HL-60 (cell line): ENCODE results near the gene EHBP1.

Experiments
- DNase-seq, 2 experiments: peaks; one replicate each; pipeline ENCODE4 v3.0.0-alpha.2; 2010 to 2020; ENCODE audit warnings: low read depth in 1 of 2, low spot score in 1 of 2
- H3K27ac ChIP-seq: fragments of 250-450 bp; sonication (Bioruptor Pico); replicated peaks from 2 replicates; pipeline ENCODE4 v1.5.1; 2020; ENCODE audit warnings: mild to moderate bottlenecking, moderate library complexity
- H3K27me3 ChIP-seq: fragments of 250-450 bp; sonication (Bioruptor Pico); 2 replicates; pipeline ENCODE4 v1.5.1; 2021; ENCODE audit warnings: mild to moderate bottlenecking, moderate library complexity; ENCODE audit not compliant: insufficient read depth, poor library complexity, severe bottlenecking
- H3K4me3 ChIP-seq: replicated peaks from 2 replicates; pipeline ENCODE4 v1.5.1; 2011; ENCODE audit warnings: mild to moderate bottlenecking, control low read depth, low read length; ENCODE audit not compliant: insufficient read depth
- GABPA ChIP-seq: IDR thresholded peaks from 2 replicates; pipeline ENCODE4 v1.6.1; 2012; ENCODE audit warnings: low read depth
- POLR2AphosphoS5 ChIP-seq: IDR thresholded peaks from 2 replicates; pipeline ENCODE4 v1.6.1; 2012; ENCODE audit warnings: low read depth
- REST ChIP-seq: IDR thresholded peaks from 2 replicates; pipeline ENCODE4 v1.6.1; 2012; ENCODE audit warnings: low read depth; ENCODE audit not compliant: insufficient replicate concordance
- SPI1 ChIP-seq: IDR thresholded peaks from 2 replicates; pipeline ENCODE4 v1.6.1; 2012; ENCODE audit warnings: low read depth, mild to moderate bottlenecking, borderline replicate concordance
- TF ChIP-seq, protein P1 (sequence below): IDR thresholded peaks from one replicate; pipeline ENCODE4 v1.5.1; 2011; ENCODE audit warnings: low read length, control low read depth, inconsistent platforms; ENCODE audit not compliant: insufficient read depth

EHBP1 gene

GRCh38 chr2:62732262-62732777 lies 26.8 kb downstream of the EHBP1 start:
- H3K27ac ChIP-seq = no peak overlapping the region
- no peak overlapping the region for H3K4me3 ChIP-seq
- H3K27me3 ChIP-seq = no peaks in the 10 kb centered on the region
- no peak for DNase-seq
- TF ChIP-seq GABPA (no peak), REST (no peak), SPI1 (no peak), POLR2AphosphoS5 (no peak)
- TF ChIP-seq, protein P1, sequence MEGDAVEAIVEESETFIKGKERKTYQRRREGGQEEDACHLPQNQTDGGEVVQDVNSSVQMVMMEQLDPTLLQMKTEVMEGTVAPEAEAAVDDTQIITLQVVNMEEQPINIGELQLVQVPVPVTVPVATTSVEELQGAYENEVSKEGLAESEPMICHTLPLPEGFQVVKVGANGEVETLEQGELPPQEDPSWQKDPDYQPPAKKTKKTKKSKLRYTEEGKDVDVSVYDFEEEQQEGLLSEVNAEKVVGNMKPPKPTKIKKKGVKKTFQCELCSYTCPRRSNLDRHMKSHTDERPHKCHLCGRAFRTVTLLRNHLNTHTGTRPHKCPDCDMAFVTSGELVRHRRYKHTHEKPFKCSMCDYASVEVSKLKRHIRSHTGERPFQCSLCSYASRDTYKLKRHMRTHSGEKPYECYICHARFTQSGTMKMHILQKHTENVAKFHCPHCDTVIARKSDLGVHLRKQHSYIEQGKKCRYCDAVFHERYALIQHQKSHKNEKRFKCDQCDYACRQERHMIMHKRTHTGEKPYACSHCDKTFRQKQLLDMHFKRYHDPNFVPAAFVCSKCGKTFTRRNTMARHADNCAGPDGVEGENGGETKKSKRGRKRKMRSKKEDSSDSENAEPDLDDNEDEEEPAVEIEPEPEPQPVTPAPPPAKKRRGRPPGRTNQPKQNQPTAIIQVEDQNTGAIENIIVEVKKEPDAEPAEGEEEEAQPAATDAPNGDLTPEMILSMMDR = no peak

DNA sequence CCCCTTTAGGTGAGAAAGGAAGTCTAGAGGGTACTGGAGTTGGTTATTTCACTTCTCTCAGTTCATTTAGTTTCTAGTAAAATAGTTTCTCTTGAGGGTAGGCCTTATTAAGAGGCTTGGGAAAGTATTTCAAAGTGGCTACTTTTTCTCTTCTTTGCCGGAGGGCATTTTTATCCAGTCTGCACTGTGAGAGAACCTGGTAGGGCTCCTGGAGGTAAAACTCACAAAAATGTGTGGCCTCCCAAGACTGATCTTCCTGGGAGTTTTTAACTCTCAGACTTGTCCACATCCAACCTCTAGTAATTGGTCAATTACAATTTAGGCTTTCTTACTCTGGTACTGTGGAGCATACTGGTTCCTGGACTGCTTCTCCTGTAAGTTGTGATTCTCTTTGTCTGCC lies 28.0 kb downstream of the EHBP1 start:
- Histone ChIP-seq H3K27ac (no peak overlapping the region), H3K27me3 (no peaks in the 10 kb centered on the region), H3K4me3 (no peak overlapping the region)
- no peak for DNase-seq
- TF ChIP-seq POLR2AphosphoS5 (no peak), SPI1 (no peak), GABPA (no peak), REST (no peak)
- TF ChIP-seq, protein P1 = no peak

GRCh38 chr2:62736899-62737559 lies 31.5 kb downstream of the EHBP1 start:
- TF ChIP-seq, protein P1 = no peak
- TF ChIP-seq REST (no peak), SPI1 (no peak), GABPA (no peak), POLR2AphosphoS5 (no peak)
- H3K4me3 ChIP-seq = no peak overlapping the region
- no peak overlapping the region; the same call in 1 of the 2 replicates for H3K27ac ChIP-seq
- peak in 1 of 2 experiments; percentile 7 for DNase-seq
- no peaks in the 10 kb centered on the region for H3K27me3 ChIP-seq
